KOPT-K1 (cell line): Measurements from ENCODE around the gene COQ7.

Source experiments
- H3K27ac ChIP-seq: fragments of 200-600 bp; sonication (generic); 2 replicates; pipeline ENCODE4 v1.5.1; 2016; ENCODE audit warnings: antibody characterized with exemption, mild to moderate bottlenecking, low read depth, low read length; ENCODE audit not compliant: poor library complexity, severe bottlenecking
- H3K36me3 ChIP-seq: fragments of 200-600 bp; sonication (generic); 2 replicates; pipeline ENCODE4 v1.5.1; 2017; ENCODE audit warnings: antibody characterized with exemption, mild to moderate bottlenecking, low read length, moderate library complexity; ENCODE audit not compliant: insufficient read depth
- H3K9me3 ChIP-seq: fragments of 200-600 bp; sonication (generic); 2 replicates; pipeline ENCODE4 v1.5.1; 2017; ENCODE audit warnings: antibody characterized with exemption, low read length, mild to moderate bottlenecking; ENCODE audit not compliant: insufficient read depth, poor library complexity, severe bottlenecking

Gene COQ7

DNA sequence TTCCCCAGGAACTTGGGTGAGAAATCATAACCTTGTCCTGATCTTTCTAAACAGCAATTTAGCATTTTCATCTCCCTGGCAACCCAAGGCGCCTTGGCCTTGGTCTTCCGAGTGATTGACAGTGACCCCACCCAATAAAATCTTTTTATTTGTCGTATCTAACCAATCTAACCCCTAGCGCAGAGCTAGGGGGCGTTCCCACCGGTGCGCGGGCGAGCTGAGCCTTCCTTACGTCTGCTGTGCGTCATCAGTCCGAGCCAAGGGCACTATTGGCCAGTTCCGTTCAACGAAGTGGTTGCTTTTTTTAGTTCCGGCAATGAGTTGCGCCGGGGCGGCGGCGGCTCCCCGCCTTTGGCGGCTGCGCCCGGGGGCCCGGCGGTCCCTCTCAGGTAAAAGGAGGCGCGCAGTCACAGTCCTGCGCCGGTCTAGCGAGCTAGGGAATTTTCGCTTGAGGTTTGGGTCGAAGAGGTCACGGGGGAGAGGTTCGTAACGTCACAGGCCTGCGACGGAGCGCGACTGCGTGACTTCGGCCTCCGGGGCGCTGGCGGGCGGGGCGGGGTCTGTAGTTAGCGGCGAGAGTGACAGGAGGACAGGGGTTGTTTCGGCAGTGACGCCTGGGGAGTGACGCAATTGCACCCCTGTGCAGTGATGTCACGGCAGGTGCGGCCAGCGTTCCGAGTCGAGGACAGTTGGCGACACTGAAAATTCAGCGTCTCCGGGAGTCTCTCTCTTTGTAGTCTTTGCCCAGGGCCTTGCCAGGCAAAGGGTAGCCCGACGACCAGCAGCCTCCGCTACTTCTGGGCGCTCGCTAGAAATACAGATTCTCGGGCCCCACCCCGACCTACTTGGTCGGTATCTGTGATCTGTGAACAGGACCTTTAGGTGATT is at the start of gene COQ7:
TSS of gene COQ7 (plus strand) at position 266 of the 888 bp plus-strand sequence. CDS start at position 317, 51 bp downstream.
- H3K36me3 ChIP-seq = peaks cover 7% of the 10 kb centered on the region; the same call in 1 of the 2 replicates
- peak within 1 kb of the TSS; percentile 99 for H3K27ac ChIP-seq
- H3K9me3 ChIP-seq = no peaks in the 10 kb centered on the region

- no peaks in the 10 kb centered on the region for H3K9me3 ChIP-seq
- H3K27ac ChIP-seq = no peak overlapping the region
- no peaks in the 10 kb centered on the region for H3K36me3 ChIP-seq
These were observed 46.7 kb upstream of the COQ7 start for GRCh38 chr16:19020689-19021088.

DNA sequence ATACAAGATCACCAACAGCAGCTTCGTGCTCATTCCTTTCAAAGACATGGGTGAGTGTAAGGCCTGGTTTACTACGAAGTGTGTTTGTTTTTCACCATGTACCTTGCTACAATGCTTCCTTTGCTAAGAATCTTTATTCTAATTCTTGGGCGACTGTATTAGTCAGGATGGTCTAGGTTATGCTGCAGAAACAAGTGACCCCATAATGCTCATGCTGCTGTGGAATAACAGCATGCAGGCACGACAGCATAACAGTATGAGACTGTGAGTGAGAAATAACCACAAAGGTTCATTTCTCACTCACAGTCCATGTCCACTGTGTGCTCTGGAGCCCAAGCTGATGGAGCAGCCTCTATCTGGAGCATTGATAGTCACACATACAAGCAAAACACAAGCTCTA is 45.7 kb upstream of the COQ7 start:
- Histone ChIP-seq H3K9me3 (no peaks in the 10 kb centered on the region), H3K36me3 (no peaks in the 10 kb centered on the region), H3K27ac (no peak overlapping the region)

- no peaks in the 10 kb centered on the region for H3K36me3 ChIP-seq
- H3K27ac ChIP-seq = no peak overlapping the region
- H3K9me3 ChIP-seq = no peaks in the 10 kb centered on the region
These were observed 40.0 kb upstream of the COQ7 start for GRCh38 chr16:19027416-19027815.

- Histone ChIP-seq H3K9me3 (no peaks in the 10 kb centered on the region), H3K27ac (no peak overlapping the region), H3K36me3 (no peaks in the 10 kb centered on the region)
These were observed 37.4 kb upstream of the COQ7 start for GRCh38 chr16:19029980-19030379.

DNA sequence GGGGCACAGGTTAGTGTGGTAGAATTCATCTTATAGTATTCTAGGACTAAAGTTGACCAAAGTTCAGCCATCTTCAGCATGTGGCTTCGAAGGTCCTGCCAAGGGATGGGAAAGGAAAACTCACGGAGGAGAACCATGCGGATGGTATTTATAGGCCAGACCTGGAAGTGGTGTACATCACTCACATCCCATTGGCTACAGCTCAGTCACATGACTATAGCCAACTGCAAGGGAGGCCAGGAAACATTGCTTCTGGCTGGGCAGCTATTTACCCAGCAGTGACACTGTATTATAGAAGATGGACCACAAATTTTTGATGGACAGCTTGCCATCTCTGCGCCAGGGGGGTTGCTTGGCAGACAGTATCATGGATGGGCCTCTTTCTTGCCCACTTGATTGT is 35.7 kb upstream of the COQ7 start:
- Histone ChIP-seq H3K9me3 (no peaks in the 10 kb centered on the region), H3K27ac (no peak overlapping the region), H3K36me3 (no peaks in the 10 kb centered on the region)

- Histone ChIP-seq H3K27ac (no peak overlapping the region), H3K9me3 (no peaks in the 10 kb centered on the region)
These were observed 33.7 kb upstream of the COQ7 start for GRCh38 chr16:19033761-19034160.

DNA sequence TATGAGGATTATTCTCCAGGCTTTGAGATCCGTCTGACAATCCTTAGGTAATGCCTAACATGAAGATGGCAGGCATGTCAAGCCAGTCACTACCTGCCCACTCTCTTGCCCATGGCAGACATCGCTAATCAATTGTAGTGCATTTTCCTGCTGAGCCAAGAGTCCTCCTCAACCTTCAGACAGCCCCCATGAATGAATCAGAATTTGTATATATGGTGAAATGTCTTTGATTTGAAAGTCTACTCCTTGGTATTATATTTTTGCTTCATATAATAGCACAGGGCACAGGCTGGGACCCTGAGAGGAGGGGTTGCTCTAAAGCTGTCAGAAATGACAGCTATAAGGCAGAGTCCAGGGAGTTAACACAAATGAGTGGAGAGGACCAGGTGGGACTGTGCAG is 27.0 kb upstream of the COQ7 start:
- Histone ChIP-seq H3K36me3 (no peaks in the 10 kb centered on the region), H3K27ac (no peak overlapping the region), H3K9me3 (no peaks in the 10 kb centered on the region)

More at GRCh38 chr16:19033761-19034160, 33.7 kb upstream of the COQ7 start:
- H3K36me3 ChIP-seq = no peaks in the 10 kb centered on the region

DNA sequence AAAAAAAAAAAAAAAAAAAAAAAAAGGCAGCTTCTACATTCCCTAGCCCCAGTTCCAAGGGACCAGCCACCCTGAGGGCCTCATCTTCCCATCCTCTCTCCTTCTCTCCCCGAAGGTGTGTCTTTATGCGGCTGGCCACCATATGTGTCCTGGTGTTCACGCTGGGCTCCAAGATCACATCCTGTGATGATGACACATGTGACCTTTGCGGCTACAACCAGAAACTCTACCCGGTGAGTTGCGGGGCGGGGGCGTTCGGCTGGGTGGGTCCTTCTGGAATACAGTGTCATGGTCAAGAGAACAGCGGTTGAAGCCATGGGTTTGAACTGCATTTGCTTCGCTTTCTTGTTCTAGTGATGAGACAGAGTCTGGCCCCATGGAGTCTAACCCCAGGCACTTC is 22.6 kb upstream of the COQ7 start:
- Histone ChIP-seq H3K27ac (no peak overlapping the region), H3K36me3 (no peaks in the 10 kb centered on the region), H3K9me3 (no peaks in the 10 kb centered on the region)

DNA sequence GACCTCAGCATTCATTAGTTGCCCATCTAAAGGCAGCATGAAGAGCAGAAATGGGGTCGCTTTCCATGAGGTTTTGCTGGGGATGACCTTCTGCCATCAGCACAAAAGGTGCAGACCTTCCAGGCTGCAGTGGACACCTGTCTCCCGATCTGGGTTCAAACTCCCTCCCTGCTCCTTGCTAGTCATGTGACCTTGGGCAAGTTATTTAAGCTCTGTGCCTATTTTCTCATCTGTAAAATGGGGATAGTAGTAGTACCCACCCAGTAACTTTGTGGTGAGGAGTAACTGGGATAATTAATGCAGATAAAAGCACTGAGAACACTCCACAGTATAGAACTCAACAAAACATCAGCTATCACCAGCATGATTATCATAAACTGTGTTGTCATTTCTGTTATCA is 21.4 kb upstream of the COQ7 start:
- Histone ChIP-seq H3K27ac (no peak overlapping the region), H3K9me3 (no peaks in the 10 kb centered on the region), H3K36me3 (no peaks in the 10 kb centered on the region)

- Histone ChIP-seq H3K9me3 (no peaks in the 10 kb centered on the region), H3K36me3 (no peaks in the 10 kb centered on the region), H3K27ac (no peak overlapping the region)
These were observed 4.7 kb upstream of the COQ7 start for GRCh38 chr16:19062706-19063105.

DNA sequence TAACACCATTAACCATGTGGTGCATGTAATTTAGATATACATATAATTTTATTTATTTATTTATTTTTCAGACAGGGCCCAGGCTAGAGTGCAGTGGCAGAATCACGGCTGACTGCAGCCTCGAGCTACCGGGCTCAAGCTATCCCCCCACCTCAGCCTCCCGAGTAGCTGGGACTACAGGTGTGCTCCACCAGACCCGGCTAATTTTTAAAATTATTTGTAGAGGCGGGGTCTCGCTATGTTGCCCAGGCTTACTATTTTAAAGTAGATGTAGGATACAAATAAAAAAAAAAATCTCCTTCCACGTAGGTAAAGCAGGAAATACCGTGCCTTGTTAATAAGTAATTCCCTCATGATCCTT is 446 bp upstream of the COQ7 start:
- Histone ChIP-seq H3K36me3 (0 out of 2 replicates have a peak, but pooled peaks cover under 1% of the 10 kb centered on the region), H3K27ac (no peak overlapping the region), H3K9me3 (no peaks in the 10 kb centered on the region)

DNA sequence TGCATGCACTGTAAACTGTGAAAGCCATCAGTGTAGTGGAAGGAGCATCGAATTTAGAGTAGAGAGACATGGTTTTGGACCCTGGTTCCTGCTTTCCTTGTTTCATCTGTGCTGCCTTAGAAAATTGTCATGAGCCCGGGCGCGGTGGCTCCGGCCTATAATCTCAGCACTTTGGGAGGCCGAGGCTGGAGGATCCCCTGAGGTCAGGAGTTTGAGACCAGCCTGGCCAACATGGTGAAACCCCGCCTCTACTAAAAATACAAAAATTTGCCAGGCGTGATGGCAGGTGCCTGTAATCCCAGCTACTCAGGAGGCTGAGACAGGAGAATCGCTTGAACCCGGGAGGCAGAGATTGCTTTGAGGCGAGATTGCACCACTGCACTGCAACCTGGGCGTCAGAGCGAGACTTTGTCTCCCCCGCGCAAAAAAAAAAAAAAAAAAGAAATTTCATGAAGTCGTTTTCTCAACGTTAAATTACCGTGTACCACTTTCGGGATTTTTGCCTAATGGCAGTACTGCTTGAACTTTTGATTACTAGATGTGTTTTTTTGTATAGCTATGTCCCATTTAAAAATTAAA is 912 bp downstream of the COQ7 start:
- H3K36me3 ChIP-seq = peaks cover 10% of the 10 kb centered on the region
- H3K27ac ChIP-seq = peak overlapping the region; percentile 99
- H3K9me3 ChIP-seq = no peaks in the 10 kb centered on the region

DNA sequence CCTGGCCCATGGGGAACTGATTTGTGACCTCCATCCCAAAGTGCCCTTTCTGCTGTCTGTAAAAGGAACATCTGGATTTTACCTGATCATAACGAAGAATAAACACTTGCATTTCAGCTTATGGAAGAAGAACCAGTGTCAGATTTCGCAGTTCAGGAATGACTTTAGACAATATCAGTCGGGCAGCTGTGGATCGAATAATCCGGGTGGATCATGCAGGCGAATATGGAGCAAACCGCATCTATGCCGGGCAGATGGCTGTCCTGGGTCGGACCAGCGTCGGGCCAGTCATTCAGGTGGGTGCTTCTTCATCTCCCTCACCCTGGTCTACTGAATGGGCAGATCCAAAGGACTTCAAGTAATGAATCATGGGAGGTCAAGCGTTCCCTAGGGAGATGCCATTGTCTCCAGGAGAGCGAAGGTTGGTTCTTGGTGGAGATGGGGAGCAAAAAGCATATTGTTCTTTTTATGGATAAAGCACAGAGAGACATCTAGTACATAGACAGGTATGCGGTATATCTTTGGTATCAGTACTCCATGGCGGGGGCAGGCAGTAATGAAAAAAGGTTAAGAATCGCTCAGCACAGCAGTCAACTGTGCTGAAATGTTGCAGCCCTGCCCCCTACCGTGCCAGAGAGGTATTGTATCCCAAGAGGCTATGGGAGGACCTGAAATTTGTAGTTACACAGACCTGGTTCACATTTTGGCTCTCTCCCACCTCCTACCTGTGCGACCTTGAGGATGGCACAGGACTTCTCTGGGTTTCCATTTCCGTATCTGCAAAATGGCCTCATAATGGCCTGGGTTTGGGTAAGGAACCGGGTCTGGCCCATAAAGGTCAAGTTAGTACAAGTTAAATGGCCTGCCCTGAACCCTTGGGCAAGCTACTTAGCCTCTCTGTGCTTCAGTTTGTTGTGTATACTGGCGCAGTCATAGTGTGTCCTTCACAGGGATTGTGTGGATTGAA is 4.7 kb downstream of the COQ7 start:
- Histone ChIP-seq H3K27ac (no peak overlapping the region), H3K36me3 (peaks cover 29% of the 10 kb centered on the region), H3K9me3 (no peaks in the 10 kb centered on the region)

- peaks cover 29% of the 10 kb centered on the region for H3K36me3 ChIP-seq
These were observed 5.9 kb downstream of the COQ7 start for GRCh38 chr16:19073344-19073743.

More at GRCh38 chr16:19073344-19073743, 5.9 kb downstream of the COQ7 start:
- no peak overlapping the region for H3K27ac ChIP-seq
- H3K9me3 ChIP-seq = no peaks in the 10 kb centered on the region
